ENCODE data around the gene SAMD4B. TPM values are rescaled to one million over a fixed set of nuclear protein-coding genes. Genes with fewer than 3 reads are reported as not detected.

SAMD4B gene
- total RNA-seq, 2 donors from 2014 or later, result 101 to 153 TPM

GRCh38 chr19:39401549-39402345 is 59.5 kb downstream of the SAMD4B start:
- Histone ChIP-seq H3K27ac (peak overlapping the region; percentile 100), H3K27me3 (replicated peaks; ENCODE audit: insufficient read depth) (no peaks in the 10 kb centered on the region), H3K4me1 (ENCODE audit: control insufficient read depth in 1 of 2, low read depth in 2 of 2) (peaks cover 31 to 62% of the 10 kb centered on the region in 2 donors), H3K36me3 (no peaks in the 10 kb centered on the region), H3K4me3 (peak overlapping the region; percentile 81), H3K9me3 (no peaks in the 10 kb centered on the region)
- ATAC-seq (ENCODE audit: insufficient number of reproducible peaks, low FRiP score, low read depth) (no peak), DNase-seq (ENCODE audit: low spot score) (no peak)
- no peak for TF ChIP-seq CTCF (IDR thresholded peaks at IDR 0.05)

GRCh38 chr19:39402346-39403300 is 60.4 kb downstream of the SAMD4B start:
- H3K27ac ChIP-seq, result peak overlapping the region; percentile 100
- H3K27me3 ChIP-seq (replicated peaks; ENCODE audit: insufficient read depth), result no peaks in the 10 kb centered on the region
- ATAC-seq (ENCODE audit: insufficient number of reproducible peaks, low FRiP score, low read depth) (peak; percentile 9), DNase-seq (ENCODE audit: low spot score) (peak; percentile 91)
- TF ChIP-seq CTCF (IDR thresholded peaks at IDR 0.05), result no peak
- H3K4me1 ChIP-seq (ENCODE audit: control insufficient read depth in 1 of 2, low read depth in 2 of 2), result peaks cover 31 to 58% of the 10 kb centered on the region in 2 donors
- H3K36me3 ChIP-seq, result peaks cover 6% of the 10 kb centered on the region
- peak overlapping the region; percentile 81 for H3K4me3 ChIP-seq
- no peaks in the 10 kb centered on the region for H3K9me3 ChIP-seq

GRCh38 chr19:39403331-39404312 is 61.4 kb downstream of the SAMD4B start:
- H3K9me3 ChIP-seq, result no peaks in the 10 kb centered on the region
- peak overlapping the region; percentile 81 for H3K4me3 ChIP-seq
- peak overlapping the region; percentile 100 for H3K27ac ChIP-seq
- H3K4me1 ChIP-seq (ENCODE audit: control insufficient read depth in 1 of 2, low read depth in 2 of 2), result peaks cover 23 to 48% of the 10 kb centered on the region in 2 donors
- TF ChIP-seq CTCF (IDR thresholded peaks at IDR 0.05), result no peak
- H3K27me3 ChIP-seq (replicated peaks; ENCODE audit: insufficient read depth), result no peaks in the 10 kb centered on the region
- DNase-seq (ENCODE audit: low spot score) (peak; percentile 97), ATAC-seq (ENCODE audit: insufficient number of reproducible peaks, low FRiP score, low read depth) (peak; percentile 64)
- H3K36me3 ChIP-seq, result peaks cover 16% of the 10 kb centered on the region

DNA sequence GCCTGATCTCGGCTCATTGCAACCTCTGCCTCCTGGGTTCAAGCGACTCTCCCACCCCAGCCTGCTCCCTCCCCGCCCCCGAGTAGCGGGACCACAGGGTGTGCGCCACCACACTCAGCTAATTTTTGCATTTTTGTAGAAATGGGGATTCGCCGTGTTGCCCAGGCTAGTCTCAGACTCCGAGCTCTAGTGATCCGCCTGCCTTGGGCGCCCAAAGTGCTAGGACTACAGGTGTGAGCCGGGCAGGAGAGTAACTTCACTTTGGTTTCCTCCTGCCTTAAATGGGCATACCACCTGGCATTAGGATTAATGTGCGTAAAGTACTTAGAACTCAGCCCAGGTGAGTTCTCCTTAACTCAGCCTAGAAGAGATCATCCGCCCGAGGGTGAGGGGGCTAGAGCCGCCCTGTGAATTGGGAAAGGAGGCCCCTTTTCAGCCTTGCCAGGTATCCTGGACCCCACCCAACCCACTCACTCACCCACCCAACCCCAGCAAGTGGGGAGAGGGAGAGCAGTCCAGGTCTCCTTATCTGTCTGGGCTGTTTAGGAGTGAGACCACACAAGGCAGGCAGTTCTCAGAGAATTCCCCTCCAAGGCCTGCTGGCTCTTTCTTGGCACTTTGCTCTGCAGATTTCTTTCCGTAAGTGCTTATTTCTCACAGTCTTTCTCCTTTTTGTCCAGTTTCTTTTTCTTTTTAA is 63.2 kb downstream of the SAMD4B start:
- DNase-seq (ENCODE audit: low spot score) (no peak), ATAC-seq (ENCODE audit: insufficient number of reproducible peaks, low FRiP score, low read depth) (no peak)
- Histone ChIP-seq H3K27me3 (replicated peaks; ENCODE audit: insufficient read depth) (no peaks in the 10 kb centered on the region), H3K4me3 (peak overlapping the region; percentile 94), H3K4me1 (ENCODE audit: control insufficient read depth in 1 of 2, low read depth in 2 of 2) (peaks cover 17 to 37% of the 10 kb centered on the region in 2 donors), H3K27ac (peak overlapping the region; percentile 100), H3K9me3 (no peaks in the 10 kb centered on the region), H3K36me3 (peaks cover 20% of the 10 kb centered on the region)
- no peak for TF ChIP-seq CTCF (IDR thresholded peaks at IDR 0.05)

Data from thoracic aorta (tissue), 2 donors.